ENCODE measurements around the gene STIM2. TPM values are rescaled to one million over a fixed set of nuclear protein-coding genes. Genes with fewer than 3 reads are reported as not detected.

STIM2 gene
- polyA plus RNA-seq, 1 donor = 64.7 TPM

DNA sequence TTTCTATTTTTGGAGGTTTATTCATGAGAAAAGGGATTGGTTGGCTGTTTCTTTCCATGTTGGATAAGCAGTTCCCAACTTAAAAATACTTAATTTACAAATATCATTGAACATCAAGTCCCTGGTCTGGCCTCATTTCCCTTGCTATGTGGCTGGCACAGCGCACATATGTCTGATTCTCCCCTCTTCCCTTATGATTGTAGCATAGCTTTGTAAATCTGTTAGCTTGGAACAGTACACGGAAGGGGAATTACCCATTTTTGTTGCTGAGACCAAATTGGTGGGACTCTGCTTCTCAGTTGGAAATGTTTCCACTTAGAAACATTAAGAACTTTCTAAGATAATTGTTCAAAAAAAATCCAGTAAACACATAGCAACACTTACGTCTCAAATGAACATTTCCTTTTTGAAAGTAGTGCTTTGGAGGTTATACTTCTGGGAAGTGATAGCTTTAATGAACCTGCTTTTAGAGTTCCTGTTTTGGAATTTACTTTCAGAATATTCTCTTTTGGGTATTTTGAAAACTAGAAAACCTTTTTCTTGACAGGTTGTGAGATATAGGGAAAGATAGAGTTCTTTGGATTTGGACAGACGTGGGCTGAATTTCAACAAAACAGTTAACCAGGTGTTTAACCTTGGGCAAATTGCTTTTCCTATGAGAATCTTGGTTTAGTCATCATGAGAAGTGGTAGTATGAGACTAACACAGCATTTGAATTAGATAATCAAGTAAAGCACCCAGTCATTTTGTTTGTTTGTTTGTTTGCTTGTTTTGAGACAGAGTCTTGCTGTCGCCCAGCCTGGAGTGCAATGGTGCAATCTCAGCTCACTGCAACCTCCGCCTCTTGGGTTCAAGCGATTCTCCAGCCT lies 47.3 kb downstream of the STIM2 start:
- DNase-seq = no peak

DNA sequence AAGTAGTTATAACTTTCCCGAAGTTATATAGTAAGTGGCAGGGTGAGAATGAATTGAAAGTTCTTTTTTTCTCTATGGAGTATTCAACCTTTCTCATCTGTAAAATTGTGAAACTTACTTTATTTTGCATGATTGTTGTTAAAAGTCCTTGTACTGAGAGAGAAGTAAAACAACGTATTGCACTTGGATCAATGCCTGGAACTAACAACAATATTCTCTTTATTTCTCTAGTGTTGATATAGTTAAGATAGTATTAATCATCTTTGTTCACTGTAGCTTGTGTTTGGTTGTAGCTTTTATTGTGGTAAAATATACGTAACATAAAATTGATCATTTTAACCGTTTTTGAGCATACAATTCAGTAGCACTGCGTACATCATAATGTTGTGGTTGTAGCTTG lies 48.7 kb downstream of the STIM2 start:
- DNase-seq = no peak

DNA sequence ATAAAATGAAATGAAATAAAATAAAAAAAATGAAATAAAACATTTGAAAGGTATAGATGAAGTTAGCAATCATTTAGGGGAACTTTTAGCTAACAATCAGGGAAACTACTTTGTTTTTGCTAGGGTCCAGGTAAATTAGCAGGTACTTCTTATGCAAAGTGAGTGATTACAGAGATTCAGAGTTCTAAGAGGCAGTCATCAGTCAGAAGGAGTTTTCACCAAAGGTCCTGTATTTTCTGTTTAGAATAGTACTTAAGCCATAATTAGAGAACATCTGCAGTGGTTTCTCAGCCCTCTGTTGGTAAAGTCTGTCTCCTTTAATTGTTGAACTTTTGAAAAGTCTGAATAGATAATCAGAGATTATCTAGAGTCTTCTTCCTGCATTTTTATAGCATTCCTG lies 50.6 kb downstream of the STIM2 start:
- DNase-seq = no peak

DNA sequence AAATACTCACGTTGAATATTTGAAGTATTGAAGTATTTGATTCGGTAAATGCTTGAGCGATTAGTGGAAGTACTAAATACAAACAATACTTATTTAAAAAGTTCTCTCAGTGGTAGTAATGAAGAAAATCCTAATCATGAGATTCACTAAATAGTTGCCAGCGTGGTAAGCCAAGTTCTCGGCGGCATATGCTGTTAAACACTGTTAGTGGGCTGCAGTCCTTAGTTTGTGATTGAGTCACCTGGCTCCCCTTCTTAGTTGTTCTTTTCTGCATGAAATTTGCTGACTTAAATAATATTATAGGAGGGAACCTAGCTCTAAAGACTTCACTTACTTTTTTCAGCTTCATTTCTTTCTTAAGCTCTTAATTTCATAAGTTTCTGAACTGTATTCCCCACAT lies 51.4 kb downstream of the STIM2 start:
- DNase-seq = no peak

DNA sequence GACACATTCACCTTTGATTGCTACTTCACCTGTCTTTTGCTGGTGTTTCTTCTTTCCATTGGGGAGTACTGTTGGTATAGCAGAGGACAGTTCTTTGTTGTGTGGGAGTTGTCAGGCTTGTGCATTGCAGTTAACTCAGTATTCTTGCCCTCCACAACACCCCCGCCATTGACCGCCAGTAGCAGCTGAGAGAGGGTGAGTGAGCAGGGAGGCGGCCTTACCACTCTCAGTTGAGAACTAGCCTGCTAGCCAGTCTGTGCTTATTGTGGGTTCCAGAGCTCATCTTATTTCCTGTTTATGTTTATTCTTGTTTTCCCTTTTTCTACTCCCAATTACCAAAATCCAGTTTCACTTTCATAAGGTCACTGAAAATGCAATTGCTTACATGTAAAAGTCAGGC lies 52.2 kb downstream of the STIM2 start:
- DNase-seq = no peak

DNA sequence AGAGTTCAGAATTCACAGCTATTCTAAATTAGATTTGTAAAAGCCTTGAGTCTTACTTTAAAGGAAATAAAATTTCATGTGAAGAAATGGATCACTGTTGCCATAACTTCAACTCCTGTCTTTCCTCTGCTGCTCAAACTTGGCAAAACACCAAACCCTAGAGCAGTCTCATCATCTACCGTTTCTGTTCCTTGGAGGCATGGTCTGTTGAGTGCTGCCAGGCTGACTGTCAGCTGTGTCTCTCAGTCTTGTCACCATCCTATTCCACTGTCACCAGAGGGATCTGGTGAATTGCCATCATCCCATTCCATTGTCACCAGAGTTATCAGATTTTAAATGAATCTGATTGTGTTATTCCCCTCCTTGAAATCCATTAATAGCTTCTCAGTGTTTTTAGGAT lies 55.6 kb downstream of the STIM2 start:
- DNase-seq = no peak

DNA sequence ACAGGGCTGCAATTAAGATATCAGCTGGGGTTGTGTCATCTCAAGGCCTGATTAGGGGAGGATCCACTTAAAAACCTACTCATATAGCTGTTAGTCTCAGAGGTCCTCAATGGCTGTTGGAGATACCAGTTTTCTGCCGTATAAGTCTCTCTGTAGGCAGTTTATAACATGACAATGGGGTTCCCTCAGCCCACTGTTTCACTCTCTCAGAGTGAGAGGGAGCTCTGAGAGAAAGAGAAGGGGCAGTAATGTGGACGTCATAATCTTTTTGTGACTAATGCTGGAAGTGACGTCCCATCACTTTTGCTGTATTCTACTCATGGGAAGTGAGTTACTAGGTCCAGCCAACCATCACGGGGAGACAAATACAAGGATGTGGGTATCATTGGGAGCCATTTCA lies 70.3 kb downstream of the STIM2 start:
- no peak for DNase-seq

DNA sequence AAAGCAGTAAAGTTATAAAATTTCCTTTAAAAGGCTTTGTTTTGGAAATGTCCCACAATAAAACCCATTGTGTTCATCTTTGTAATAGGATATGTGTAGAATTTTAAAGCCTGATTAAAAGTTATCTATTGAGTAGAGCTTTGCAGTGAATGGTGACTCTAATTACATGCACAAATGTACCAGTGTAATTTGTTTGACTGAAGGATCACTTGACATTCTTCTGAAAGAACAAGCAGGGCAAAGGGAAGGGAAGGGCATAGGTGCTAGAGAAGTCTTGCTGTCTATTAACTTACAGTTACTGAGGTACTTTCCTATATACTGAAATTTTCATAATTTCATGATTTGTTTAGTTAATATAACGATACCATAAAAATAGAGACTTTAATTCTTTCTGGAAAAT lies 70.8 kb downstream of the STIM2 start:
- no peak for DNase-seq

DNA sequence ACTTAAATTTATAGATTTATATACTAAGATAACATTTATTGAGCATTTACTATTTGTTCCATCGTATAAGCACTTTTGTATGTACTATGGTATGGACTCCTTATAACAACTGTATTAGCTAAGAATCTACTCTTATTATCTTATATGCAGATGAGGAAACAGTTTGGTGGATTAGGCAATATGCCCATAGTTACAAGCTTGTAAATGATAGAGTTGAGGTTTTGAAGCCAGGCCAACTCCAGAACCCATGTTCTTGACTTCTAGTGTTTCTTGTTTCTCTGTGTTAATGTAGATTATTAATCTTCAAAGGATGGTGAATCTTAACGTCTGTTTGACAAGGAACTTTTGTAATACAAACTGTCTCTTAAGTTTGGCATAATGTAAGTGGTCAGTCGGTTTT lies 71.3 kb downstream of the STIM2 start:
- DNase-seq = no peak

DNA sequence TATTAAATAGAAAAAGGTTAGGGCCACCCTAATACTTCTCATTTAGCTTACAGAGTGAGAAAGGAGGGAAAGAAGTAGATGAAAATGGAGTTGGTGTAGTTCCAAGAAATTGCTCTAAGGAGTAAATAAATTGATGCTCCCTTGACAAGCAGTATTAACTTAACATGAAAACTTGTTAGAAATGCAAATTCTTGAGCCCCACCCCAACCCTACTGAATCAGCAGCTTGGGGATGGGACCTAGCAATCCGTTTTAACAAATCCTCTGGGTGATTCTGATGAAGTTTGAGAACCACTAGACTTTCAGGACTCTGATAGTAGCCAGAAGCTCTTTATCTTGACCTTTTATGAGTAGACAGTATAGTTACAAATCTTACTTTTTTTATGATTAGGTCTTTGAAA lies 74.8 kb downstream of the STIM2 start:
- no peak for DNase-seq

DNA sequence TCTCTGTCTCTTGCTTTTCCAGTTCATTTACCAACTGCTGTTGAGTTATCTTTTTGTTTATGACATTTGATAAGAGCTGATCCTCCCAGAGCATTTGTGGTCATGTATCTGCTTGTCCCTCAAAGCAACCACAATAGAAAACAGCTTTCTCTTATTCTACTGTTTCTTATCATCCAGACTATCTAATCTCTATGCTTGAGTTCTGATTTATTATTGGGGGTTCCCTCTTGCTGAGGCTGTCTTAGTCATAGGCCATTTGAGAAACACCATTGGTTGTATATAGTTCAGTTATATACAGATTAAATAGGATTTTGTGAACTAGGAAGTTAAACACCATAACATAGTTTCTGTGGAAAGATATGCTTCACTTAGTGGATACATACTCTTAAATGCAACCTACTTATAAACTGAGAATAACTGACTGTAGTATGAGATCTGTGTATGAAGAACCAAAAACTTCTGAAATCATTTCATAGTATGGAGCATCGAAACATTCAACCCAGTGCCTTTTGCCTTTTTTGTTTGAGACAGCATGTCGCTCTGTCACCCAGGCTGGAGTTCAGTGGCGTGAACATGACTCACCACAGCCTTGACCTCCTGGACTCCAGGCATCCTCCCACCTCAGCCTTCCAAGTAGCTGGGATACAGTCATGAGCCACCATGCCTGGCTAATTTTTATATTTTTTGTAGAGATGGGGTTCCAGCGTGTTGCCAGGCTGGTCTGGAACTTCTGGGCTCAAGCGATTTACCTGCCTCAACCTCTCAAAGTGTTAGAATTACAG lies 75.8 kb downstream of the STIM2 start:
- DNase-seq = no peak

DNA sequence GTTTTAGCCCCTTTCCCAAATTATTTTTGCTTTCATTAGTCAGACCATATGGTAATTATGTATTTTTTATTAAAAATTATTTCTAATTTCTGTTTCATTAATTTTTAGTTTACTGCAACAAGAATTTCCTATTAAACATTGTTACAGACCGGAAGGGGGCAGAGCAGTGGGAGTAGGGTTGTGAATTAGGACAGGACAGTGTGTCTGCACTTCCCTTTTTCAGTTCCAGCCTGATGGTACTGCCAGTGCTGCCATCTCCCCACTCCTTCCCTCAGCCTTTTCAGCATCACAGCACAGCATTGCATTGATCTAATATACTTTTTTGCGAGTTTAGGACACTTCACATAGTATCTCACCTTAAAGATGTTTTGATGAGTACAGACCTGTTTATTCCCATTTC lies 76.5 kb downstream of the STIM2 start:
- DNase-seq = no peak

DNA sequence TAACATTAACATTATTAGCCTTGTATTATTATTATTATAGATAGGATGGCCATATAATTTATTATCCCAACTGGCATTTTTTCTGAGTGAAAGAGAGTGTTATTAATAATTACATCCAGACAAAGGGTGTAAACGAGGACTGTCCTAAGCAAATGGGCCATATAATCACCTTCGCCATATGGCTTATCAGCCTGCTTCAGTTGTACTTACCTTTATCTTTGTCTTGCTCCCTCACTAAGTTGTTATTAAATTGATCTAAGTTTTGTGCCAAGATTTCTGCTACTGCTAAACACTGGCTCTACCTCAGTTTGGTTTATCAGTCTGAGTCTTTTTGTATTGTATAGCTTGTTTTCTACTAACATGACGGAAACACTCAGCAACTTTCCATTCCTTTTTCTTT lies 76.9 kb downstream of the STIM2 start:
- DNase-seq = no peak

DNA sequence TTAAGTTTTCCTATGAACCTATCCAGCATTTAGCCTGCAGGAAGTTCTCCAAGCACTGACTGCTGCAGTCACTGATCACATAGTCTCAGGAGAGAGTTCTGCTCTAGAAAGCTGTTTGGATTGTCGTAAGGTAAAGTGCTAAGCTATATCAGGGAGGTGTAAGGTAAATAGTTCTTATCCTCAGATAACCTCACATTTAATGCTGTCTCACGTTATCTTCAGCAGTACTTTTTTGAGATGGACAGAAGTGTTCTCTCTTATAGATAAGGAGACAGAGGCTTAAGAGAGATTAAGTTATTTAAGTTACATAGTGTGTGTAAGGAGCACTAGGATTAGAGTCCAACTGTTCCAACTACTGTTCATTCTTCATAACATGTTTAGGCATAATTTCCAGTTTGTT lies 77.9 kb downstream of the STIM2 start:
- DNase-seq = no peak

DNA sequence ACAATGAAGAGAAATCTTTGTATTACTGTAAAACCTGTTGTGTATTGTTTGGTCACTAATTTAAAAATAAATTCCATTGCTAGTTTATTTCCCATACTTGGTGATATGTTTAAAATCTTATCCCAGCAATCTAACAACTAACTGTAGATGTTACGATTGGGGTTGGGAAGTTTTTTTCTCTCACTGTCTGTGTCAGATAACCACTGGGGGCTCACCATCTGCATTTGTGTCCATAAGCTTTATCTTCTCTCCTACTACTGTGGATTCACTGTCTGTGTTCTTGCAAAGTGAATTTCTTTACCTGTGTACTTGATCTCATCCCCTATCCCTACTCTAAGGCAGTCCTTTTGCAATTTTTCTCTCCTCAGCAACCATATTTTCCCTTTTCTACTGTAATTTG lies 81.3 kb downstream of the STIM2 start:
- no peak for DNase-seq

DNA sequence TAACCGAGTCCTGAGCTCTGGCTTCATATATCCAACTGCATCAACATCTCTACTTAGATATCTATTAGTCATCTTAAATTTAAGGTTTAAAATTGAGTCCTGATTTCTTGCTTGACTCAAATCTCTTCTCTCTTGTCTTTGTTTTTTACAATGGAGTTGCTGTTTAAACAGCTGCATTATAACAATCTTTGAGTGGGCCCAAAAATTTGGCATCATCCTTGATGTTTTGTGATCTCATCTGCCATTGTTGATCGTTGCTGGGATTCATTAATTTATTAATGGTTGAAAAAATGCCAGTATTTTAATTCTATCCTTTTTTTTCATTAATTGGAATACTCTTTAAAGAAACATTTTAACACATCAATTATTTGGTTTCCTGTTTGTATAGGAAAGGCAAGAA lies 82.2 kb downstream of the STIM2 start:
- no peak for DNase-seq

DNA sequence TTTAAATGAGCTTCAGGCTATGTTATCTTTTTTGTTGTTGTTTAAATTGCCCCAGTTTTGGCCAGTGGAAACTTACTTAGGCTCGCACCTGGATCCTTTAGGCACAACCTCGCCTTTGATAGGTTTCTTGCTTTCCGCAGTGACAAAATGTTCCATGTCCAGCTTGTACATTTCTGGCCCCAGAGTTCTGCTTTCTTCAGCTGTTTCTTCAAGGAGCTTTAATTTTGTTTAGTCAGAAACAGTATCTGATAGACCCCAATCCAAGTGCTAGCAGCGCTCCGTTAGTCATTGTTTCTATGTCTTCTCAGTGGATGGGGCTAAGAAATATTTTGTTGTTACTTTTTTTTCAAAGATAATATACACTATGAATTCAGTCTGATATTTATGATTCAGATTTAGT lies 82.8 kb downstream of the STIM2 start:
- DNase-seq = no peak

DNA sequence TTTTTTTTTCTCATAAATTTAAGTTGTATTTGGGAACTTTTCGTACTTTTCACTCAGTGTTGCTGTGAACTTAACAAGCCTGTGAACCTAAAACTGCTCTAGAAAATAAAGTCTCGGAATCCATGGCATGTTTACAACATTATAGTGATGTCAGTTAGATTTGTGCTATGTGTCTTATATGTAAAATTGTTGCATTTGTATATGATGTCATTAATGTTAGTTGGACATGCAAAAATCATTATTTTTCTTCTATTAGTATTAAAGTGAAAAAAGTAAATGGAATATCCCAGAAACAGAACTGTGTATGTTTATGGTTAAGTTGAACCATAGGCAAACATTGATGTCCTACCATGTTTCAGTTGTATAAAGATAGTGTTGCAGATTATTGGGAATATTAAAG lies 85.2 kb downstream of the STIM2 start:
- DNase-seq = no peak

DNA sequence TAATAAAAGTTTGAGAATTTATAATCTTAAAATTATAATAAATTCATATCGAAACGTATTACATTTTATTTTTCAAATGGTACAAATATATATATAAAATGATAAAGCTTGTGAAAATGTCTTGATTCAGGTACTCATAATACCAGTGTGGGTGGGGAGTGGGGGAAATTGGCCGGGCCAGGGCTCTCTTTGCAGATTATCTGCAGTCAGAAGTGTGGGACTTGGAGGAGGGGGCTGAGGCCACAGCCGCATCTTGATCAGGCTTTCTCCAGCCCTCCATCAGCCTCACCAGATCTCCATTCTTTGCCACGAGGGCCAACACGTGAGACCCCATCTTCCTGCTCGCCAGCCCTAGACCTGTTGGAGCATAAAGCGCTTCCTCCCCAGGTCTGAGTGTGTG lies 86.7 kb downstream of the STIM2 start:
- no peak for DNase-seq

DNA sequence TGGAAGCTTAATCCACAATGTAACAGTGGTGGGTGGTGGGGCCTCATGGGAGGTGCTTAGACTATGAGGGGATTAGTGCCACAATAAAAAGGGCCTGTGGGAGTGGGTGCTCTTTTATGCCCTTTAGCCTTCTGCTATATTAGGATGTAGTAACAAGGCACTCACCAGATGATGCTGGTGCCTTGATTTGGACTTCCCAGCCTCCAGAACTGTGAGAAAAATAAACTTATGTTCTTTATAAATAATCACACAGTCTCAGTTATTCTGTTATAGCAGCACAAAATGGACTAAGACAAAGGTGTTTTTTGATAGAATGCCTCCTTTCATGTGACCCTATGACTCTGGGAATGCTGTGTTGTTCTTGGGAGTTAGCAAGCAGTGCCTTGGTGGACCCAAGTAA lies 89.8 kb downstream of the STIM2 start:
- DNase-seq = no peak

DNA sequence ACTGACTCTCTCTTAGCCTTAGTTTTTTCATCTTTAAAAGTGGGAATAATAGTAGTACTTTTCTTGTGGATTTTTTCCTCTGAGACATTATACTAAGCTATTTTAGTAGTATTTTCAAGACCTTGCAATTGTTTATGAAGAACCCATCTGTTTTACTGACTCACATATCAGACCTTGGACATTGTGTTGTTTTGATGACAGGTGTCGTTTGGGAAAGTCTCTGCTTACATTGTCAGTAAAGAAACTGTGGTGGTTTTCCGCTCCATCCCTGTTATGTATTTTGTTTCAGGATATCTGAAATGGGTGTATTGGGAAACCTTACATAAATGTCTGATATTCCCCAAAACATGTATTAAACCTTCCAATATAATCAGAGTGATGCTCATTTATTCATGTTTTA lies 92.2 kb downstream of the STIM2 start:
- no peak for DNase-seq

DNA sequence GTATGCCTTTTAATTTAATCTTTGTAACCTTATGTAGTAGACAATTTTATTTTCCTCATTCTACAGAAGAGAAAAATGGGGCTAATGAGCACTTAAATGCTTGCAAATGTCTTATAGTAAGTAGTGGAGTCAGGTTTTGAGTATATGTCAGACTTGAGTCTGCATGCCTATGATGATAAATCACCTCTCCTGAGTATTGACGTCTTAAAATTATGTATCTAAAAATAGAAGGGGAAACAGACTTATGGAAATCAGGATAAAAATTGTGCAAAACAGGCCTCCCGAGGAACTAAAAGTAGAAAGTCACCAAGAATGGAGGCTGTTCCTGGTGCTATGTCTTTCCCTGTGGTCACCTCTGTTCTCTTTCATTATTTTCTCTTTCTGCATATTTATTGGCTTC lies 92.7 kb downstream of the STIM2 start:
- DNase-seq = no peak

DNA sequence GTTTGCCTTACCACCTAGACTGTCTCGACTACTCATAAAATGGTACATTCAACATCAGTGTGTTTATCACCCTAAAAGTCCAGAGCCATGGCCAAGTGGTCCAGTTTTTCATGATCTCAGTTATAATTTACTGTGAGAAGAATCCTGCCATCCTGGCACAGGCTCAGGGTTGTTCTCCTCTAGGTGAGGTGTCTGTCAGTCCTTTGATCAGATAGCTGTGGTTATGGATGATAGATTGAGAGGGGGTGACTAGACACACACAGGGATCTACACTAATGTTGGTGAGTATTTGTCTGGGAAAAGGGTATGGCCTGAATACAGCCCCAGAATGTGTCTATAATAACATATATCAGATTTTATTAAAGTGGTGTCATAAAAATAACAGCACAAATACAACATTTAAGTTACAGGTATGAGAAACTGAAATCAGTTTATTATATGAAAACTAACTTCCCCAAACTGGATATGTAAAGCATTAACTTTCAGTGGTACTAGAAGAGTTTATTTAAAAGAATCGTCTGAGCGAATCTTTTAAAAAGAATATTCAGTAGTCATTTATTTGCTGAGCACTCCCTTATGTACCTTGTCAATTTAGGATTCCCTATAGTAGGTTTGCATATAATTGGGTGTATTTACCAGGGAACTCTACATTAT lies 93.3 kb downstream of the STIM2 start:
- DNase-seq = no peak

DNA sequence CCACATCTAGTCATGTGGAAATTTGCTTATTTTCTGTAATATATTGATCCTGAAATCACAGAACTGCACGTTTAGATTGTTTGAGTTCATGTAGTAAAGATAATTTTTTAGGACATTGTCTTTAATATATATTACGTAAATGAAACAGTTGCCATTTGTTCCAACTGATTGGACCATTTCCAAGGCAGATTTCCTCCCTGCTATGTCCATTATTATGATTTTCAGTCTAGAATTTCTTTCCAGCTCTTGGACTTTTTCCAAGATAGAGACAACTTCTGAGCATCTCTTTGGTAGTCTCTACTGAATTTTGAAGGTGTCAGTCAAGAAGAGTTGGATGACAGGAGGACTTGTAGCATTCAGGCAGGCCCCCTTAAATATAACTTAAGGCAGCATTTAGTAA lies 94.6 kb downstream of the STIM2 start:
- no peak for DNase-seq

All from hindlimb muscle (tissue), 1 donor.